GM12892 (cell line): ENCODE measurements around the gene THY1.

Experiments
- DNase-seq: peaks from one replicate; pipeline ENCODE4 v3.0.0; 2011; ENCODE audit not compliant: insufficient read length
- FAIRE-seq: peaks from 2 replicates; lab custom pipeline; 2011; peaks lifted over from hg19 to GRCh38; lab: Jason Lieb, UNC
- POLR2A ChIP-seq: IDR thresholded peaks from 2 replicates; pipeline ENCODE4 v1.6.1; 2011; ENCODE audit warnings: low read depth, low read length, control low read depth
- POLR2AphosphoS5 ChIP-seq: IDR thresholded peaks from 2 replicates; pipeline ENCODE4 v1.6.1; 2011; ENCODE audit warnings: low read depth, low read length, control low read depth
- TAF1 ChIP-seq: IDR thresholded peaks from 2 replicates; pipeline ENCODE4 v1.6.1; 2011; ENCODE audit warnings: low read depth, mild to moderate bottlenecking, control low read depth, low read length, borderline replicate concordance

Gene THY1

DNA sequence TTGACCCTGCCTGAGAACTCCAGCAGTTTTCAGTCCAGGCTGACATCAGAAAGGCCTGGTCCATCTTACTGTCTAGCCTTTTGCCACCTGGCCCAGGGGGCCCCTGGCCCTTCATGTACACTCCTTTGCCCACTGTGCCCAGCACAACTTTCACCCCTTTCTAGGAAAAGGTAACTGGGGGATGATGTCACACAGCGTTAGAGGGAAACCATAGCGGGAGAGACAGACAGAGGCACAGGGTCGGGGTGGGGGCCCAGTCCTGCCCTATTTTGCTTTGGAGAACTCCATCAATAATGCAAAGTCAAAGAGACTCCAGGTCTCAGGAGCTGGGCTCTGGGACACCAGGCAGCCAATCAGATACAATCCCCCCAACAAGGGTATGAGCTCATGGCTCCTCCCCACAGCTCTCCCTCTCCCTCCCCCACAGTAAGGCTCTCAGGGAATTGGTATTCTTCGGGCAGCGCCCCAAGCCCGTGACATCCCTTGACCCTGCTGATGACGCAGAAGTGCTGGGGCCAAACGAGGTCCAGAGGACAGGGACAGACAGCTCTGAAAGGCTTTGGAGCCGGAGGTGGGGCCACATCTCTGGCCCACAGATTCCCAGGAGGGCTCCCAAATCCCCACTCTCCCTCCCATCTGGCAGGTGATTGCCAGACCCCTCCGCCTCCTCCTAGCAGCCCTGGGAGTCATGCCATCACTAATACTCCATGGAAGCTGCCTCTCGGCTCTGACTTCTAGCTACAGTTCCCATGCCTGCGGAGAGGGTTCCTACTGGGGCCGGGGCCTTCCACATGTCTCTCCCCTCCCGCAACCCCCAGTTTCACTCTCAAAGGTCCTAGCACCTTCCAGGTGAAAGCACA is 47.4 kb downstream of the THY1 start:
- no peak for DNase-seq
- TF ChIP-seq POLR2AphosphoS5 (no peak), TAF1 (no peak), POLR2A (no peak)
- no peak for FAIRE-seq

DNA sequence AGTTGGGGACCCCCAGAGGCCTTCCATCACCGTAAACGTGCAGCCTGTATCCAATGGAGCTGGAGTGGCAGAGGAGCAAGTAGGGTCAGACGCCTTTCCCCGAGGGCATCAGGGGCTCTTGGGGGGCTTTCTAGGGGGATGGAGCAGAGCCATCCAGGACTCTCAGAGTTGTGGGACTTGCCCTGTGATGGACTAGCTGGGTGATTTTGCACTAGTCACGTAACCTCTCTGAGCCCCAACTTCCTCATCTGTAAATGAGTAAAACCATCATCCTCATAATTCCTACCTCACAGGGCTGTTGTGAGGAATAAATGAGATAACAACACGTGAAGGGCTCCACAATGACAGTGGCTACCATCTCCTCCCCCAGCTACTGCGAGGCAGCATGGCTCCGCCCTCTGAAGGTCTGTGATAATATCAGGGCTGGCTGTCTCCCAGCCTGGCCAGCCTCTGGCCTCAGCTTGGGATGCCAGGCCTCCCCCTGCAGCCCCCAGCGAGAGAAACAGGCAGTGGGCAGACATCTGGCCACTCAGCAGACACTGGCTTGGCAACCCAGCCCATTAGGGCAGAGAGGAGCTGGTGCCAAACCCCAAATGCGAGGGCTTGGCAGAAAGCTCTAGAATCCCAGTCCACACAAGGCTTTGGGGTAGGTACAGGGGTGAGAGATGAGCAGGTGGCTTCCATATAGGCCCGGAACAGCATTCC is 48.2 kb downstream of the THY1 start:
- DNase-seq (no peak), FAIRE-seq (peak; percentile 62)
- TF ChIP-seq TAF1, result no peak
- no peak for TF ChIP-seq POLR2AphosphoS5
- no peak for TF ChIP-seq POLR2A

DNA sequence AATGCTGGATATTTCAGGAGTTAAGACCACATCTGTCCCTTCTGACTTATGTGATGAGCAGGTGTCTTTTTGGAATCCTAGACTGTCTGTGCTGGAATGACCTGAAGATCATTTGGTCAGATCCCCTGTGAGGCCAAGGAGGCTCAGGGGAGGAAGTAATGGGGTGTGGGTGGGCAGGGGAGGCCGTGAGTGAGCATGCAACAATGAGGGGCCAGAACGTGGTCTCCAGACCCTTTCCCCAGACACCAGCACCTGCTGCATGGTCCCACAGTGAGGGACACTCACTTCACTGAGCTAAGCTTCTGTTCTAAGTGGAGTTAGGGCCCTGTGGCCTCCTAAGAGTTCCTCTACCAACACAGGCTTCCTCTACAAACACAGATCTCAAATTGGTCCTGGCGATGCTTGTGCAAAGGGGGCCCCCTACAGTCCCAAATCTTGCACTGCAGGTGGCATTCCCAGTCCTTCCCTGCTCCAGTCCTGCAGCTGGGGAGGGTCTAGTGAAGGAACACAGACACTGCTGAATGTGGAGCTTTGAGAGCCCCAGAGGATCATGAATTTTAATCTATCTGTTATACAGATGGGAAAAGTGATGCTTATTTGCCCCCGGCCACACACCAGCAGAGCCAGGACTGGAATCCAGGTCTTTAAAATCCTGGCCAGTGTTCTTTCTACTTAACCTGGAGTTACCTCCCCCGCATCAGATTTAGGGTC is 48.9 kb downstream of the THY1 start:
- DNase-seq (no peak), FAIRE-seq (peak; percentile 79)
- TF ChIP-seq POLR2A, result no peak
- TF ChIP-seq TAF1, result no peak
- TF ChIP-seq POLR2AphosphoS5, result no peak

DNA sequence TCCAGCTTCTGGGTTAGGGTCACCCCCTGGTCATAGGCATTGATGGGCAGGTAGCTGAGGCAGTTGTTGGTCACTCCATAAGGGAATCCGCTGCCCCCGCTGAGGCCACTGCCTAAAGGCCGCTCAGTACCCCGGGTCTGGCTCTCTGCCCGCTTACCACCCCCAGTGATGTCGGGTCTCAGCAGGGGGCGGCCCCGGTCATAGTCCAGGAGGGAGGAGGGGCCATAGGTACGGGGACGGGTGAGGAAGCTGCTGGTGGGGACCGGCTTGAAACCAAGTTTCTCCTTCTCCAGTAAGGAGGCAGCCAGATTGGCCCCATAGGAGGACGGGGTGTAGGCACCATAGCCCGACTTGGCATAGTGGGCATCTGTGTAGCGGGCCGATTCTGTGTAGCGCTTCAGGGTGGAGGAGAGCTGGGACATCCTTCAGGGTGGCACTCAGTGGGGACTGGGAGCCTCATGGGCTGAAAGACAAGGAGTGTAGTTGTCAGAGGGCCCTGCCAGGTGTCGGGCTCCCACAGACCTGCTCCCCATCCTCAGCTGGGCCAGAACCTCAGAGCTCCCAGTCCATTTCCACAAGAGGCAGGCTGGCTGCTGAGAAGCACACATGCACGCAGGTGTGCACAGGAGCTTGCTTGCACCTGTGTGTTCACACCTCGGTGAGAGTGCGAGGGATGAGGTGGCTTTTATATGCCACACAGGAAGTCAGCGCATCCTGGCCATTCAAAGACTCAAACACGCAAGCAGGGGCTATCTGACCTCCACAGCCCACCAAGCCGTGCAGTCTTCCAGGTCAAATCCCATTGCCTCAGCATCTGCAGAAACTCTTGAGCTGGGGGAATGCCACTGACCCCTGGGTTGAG is 49.7 kb downstream of the THY1 start:
- TF ChIP-seq POLR2AphosphoS5, result no peak
- TF ChIP-seq POLR2A, result no peak
- no peak for TF ChIP-seq TAF1
- DNase-seq, result no peak
- peak; percentile 54 for FAIRE-seq

DNA sequence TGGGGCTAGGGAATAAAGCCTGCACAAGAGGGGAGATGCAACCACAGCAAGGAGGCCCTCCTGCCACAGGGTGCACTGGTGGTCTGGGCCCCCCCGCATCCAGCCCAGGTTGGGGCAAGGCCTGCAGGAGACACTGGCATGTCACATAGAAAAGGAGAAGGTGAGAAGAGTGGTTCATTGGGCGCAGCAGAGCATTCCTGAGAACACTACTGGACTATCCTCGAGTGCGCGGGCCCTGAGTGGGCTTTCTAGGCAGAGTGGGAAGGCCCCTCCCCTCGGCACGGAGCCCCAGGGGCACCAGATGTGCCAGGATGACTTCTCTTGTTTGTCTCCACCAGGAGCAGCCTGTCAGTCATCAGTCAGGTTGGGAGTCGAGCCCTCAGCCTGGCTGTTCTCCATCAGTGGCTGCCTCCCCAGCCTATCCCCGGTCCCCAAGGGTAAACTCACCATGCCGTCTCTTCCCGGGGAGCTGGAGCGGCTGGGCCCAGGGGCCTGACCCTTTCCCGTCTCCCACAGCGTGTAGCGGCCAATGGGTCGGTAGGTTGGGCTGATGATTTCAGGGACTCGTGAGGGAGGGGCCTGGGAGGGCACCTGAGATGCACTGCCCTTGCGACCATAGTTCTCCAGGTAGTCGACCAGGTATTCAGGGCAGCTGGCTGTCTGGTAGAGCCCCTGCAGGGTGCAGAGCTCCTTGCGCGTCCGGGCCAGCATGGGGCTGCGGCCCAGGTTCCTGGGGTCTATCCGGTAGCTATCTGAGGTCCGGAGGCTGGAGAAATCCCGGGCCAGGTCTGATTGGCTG is 50.5 kb downstream of the THY1 start:
- DNase-seq (no peak), FAIRE-seq (no peak)
- TF ChIP-seq POLR2AphosphoS5, result no peak
- TF ChIP-seq POLR2A, result no peak
- no peak for TF ChIP-seq TAF1

DNA sequence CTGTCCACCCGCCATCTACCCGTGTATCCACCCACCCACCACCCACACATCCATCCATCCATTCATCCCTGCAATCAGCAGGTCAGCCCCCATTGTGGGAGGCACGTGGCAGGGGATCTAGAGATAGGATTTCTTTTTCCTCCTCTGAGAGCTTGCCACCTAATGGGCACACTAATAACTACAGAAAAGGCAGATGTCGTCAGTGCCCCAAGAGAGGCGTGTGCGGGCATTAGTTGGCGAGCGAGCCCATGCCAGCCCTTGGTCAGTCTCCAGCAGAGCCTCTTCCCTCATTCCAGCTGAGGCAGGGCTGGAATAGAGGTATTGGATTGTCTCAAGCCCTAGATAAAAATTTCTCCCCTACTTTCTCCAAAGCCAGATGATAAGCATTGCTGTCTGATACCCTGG is 51.2 kb downstream of the THY1 start:
- DNase-seq (no peak), FAIRE-seq (no peak)
- no peak for TF ChIP-seq TAF1
- TF ChIP-seq POLR2A, result no peak
- TF ChIP-seq POLR2AphosphoS5, result no peak

DNA sequence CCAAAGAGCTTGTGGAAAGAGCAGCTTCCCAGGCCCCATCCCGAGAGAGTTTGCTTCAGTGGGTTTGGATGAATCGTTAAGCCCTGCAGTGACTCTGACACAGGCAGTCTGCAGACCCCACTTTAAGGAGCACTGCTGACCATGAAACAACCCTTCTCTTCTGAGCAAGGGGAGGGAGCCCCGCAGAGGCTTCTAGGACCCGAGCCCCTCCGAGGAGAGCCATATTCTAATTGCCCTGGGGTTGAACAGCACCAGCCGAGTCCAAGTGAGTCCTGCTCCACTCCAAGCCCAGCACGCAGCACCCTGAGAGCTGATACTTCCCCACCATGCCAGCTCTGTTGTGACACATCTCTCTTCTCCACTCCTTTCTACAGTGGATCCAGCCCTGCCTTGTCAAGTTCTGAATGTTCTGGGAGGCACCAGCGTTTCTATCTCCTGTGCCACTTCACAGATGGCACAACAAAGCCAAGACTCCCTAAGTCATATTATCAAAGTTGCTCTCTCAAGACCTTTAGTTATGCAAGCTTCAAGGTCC is 51.8 kb downstream of the THY1 start:
- FAIRE-seq (no peak), DNase-seq (no peak)
- TF ChIP-seq TAF1, result no peak
- no peak for TF ChIP-seq POLR2AphosphoS5
- TF ChIP-seq POLR2A, result no peak

DNA sequence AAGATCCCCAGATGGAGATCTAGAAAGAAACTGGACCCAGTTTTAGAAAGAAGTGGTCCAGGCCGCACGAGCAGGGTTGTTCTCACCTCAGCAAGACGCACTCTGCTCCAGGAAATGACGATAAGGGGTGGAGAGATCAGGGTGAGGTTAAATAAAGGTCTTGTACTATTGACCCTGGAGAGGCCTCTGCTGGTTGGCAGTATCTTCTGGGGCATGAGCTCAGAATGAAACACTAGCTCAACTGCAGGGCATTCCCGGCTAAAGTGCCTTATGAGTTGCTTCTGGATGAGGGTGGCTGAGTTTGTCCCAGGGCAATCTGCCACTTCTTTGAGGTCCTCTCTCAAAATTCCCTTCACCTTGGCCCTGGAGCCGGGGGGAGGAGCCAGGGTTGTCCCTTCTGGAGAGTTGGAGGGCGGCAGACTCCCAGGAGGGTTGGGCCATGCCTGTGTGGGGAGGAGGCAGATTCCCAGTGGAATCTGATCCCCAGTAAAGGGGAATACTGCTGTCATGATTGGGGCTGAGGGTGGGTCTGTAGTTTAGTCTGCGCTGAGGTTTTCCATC is 52.4 kb downstream of the THY1 start:
- DNase-seq (no peak), FAIRE-seq (peak; percentile 69)
- TF ChIP-seq TAF1, result no peak
- no peak for TF ChIP-seq POLR2A
- no peak for TF ChIP-seq POLR2AphosphoS5

DNA sequence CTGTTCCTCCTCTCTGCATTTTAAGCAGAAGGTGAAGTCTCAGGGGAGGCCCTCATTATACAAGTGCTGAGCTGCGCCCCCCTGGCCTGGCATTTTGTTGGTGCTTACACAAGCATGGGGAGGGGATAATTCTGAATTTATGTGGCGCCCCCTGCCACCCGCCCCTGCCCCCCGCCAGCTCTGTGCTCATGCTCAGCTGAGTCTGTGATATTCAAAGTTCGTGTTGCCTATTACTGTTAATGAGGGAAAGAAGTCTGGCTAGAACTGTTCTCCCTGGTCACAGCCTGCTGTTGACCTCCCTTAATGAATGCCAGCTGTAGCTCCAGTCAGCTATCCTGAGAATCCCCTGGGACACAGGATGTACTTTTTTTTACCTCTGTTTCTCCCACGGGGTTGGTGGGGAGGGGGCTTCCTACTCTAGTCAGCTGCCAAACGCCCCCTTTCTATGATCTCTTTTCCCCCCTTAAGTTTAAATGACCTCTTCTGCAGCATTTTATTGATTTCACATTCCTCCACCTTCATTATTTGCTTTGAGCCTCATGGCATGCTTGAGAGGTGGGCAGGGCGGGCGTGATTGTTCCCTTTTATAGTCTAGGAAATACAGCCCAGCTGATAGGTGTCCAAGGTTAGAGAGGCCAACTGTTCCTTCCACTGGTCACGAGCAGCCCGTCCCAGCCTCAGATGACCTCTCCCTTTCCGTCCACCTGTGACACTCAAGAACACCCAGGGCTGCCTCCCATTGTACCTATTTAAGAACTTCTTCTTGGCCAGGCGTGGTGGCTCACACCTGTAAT is 53.6 kb downstream of the THY1 start:
- DNase-seq (no peak), FAIRE-seq (no peak)

More for the DNA sequence above, 53.6 kb downstream of the THY1 start:
- no peak for TF ChIP-seq POLR2AphosphoS5
- no peak for TF ChIP-seq TAF1
- TF ChIP-seq POLR2A, result no peak
